ENCODE data around the gene MUC3A.

The MUC3A gene

GRCh38 chr7:100971111-100972001, 22.0 kb downstream of the MUC3A start:
- no peak overlapping the region for H3K4me3 ChIP-seq (ENCODE audit: low read depth, low read length)
- H3K27ac ChIP-seq = no peak overlapping the region
- DNase-seq = no peak
- no peak for TF ChIP-seq CTCF (IDR thresholded peaks at IDR 0.05; ENCODE audit: low read depth, low read length)
- no peaks in the 10 kb centered on the region for H3K36me3 ChIP-seq
- peaks cover 9% of the 10 kb centered on the region for H3K9me3 ChIP-seq (ENCODE audit: severe bottlenecking)
- H3K27me3 ChIP-seq (ENCODE audit: insufficient read depth, low read depth, severe bottlenecking) = peaks cover 82% of the 10 kb centered on the region

GRCh38 chr7:100972002-100972347, 22.6 kb downstream of the MUC3A start:
- H3K36me3 ChIP-seq = no peaks in the 10 kb centered on the region
- no peak for DNase-seq
- no peak overlapping the region for H3K4me3 ChIP-seq (ENCODE audit: low read depth, low read length)
- TF ChIP-seq CTCF (IDR thresholded peaks at IDR 0.05; ENCODE audit: low read depth, low read length) = no peak
- H3K9me3 ChIP-seq (ENCODE audit: severe bottlenecking) = peaks cover 5% of the 10 kb centered on the region
- H3K27ac ChIP-seq = no peak overlapping the region
- H3K27me3 ChIP-seq (ENCODE audit: insufficient read depth, low read depth, severe bottlenecking) = peaks cover 79% of the 10 kb centered on the region

GRCh38 chr7:100974021-100974420, 24.7 kb downstream of the MUC3A start:
- peaks cover 80% of the 10 kb centered on the region for H3K27me3 ChIP-seq (ENCODE audit: insufficient read depth, low read depth, severe bottlenecking)
- H3K27ac ChIP-seq = no peak overlapping the region
- no peaks in the 10 kb centered on the region for H3K9me3 ChIP-seq (ENCODE audit: severe bottlenecking)
- no peak for DNase-seq
- TF ChIP-seq CTCF (IDR thresholded peaks at IDR 0.05; ENCODE audit: low read depth, low read length) = no peak
- H3K36me3 ChIP-seq = no peaks in the 10 kb centered on the region
- H3K4me3 ChIP-seq (ENCODE audit: low read depth, low read length) = no peak overlapping the region

GRCh38 chr7:100975371-100975821, 26.1 kb downstream of the MUC3A start:
- TF ChIP-seq CTCF (IDR thresholded peaks at IDR 0.05; ENCODE audit: low read depth, low read length) = no peak
- Histone ChIP-seq H3K27ac (no peak overlapping the region), H3K36me3 (no peaks in the 10 kb centered on the region), H3K27me3 (ENCODE audit: insufficient read depth, low read depth, severe bottlenecking) (peaks cover 80% of the 10 kb centered on the region), H3K4me3 (ENCODE audit: low read depth, low read length) (no peak overlapping the region), H3K9me3 (ENCODE audit: severe bottlenecking) (no peaks in the 10 kb centered on the region)
- no peak for DNase-seq

GRCh38 chr7:100978300-100978699, 29.0 kb downstream of the MUC3A start:
- no peak overlapping the region for H3K27ac ChIP-seq
- H3K36me3 ChIP-seq = no peaks in the 10 kb centered on the region
- no peak for DNase-seq
- H3K9me3 ChIP-seq (ENCODE audit: severe bottlenecking) = no peaks in the 10 kb centered on the region
- H3K4me3 ChIP-seq (ENCODE audit: low read depth, low read length) = no peak overlapping the region
- H3K27me3 ChIP-seq (ENCODE audit: insufficient read depth, low read depth, severe bottlenecking) = peaks cover 85% of the 10 kb centered on the region
- TF ChIP-seq CTCF (IDR thresholded peaks at IDR 0.05; ENCODE audit: low read depth, low read length) = no peak

All from WERI-Rb-1 (cell line).